Measurements from ENCODE around the gene SRPK1.

- TF ChIP-seq CTCF (conservative IDR thresholded peaks at IDR 0.05; ENCODE audit: low read length) (no peak), EZH2phosphoT487 (IDR thresholded peaks at IDR 0.05; ENCODE audit: borderline replicate concordance, low read depth, low read length) (no peak)
Observed at GRCh38 chr6:35931120-35931561, 10.2 kb upstream of the SRPK1 start.

Data from OCI-LY7 (cell line).